Measurements from ENCODE around the gene POU2AF1. TPM values are rescaled to one million over a fixed set of nuclear protein-coding genes. Genes with fewer than 3 reads are reported as not detected.

POU2AF1 gene
- total and polyA plus RNA-seq, 2 of the 8 experiments (the other 6 are each of a cell fraction or from before 2014, with no cell fraction given): not detected

- WGBS, 2 experiments (ENCODE audit: extremely low coverage in 1 of 2, insufficient coverage in 1 of 2, insufficient read length in 1 of 2, insufficient replicate concordance in 2 of 2, low coverage in 1 of 2, low lambda C conversion rate in 2 of 2, missing lambda C conversion rate in 1 of 2): 88% methylated on average over 6 of the region's 6 CpGs; no CpG with 5 or more reads in 1 of the 2 experiments
- H3K18ac ChIP-seq (ENCODE audit: extremely low read depth, low read length): no peak overlapping the region
- H4K5ac ChIP-seq (ENCODE audit: insufficient read length, low read depth, low read length): no peak overlapping the region
- H3K23me2 ChIP-seq (ENCODE audit: low read depth, low read length): no peaks in the 10 kb centered on the region
- H2BK5ac ChIP-seq (ENCODE audit: low read depth, low read length): no peak overlapping the region
- H3K4me2 ChIP-seq (ENCODE audit: insufficient read depth in 1 of 2, low read depth in 2 of 2, low read length in 2 of 2): no peak overlapping the region
- no peak overlapping the region for H4K91ac ChIP-seq (replicated peaks; ENCODE audit: insufficient read length, low read length)
- H3K36me3 ChIP-seq (ENCODE audit: control insufficient read depth in 2 of 4, insufficient read depth in 4 of 4, low read length in 3 of 4): no peaks in the 10 kb centered on the region
- no peak overlapping the region for H2AK5ac ChIP-seq (ENCODE audit: low read depth, low read length)
- H3K14ac ChIP-seq (ENCODE audit: insufficient read length): no peak overlapping the region
- H3K23ac ChIP-seq (ENCODE audit: insufficient read length): no peak overlapping the region
- POLR2A ChIA-PET (ENCODE audit: partially characterized antibody): no interaction called here
- H3K79me2 ChIP-seq (ENCODE audit: control insufficient read depth in 1 of 2, insufficient read depth in 2 of 2, low read length in 2 of 2): no peaks in the 10 kb centered on the region
- no peak overlapping the region; the same call in 1 of the 2 replicates for H4K8ac ChIP-seq (ENCODE audit: extremely low read depth, insufficient read depth, low read length)
- H3K9ac ChIP-seq (replicated peaks in 1 of 4; ENCODE audit: extremely low read depth in 1 of 4, low read depth in 3 of 4, low read length in 3 of 4): no peak overlapping the region; a peak in 1 of 7 replicates
- no peak overlapping the region for H3K27ac ChIP-seq (ENCODE audit: low read depth, low read length)
- H3K4me1 ChIP-seq (replicated peaks in 1 of 4; ENCODE audit: control insufficient read depth in 3 of 4, insufficient read depth in 4 of 4, low read length in 3 of 4): no peaks in the 10 kb centered on the region
- no peak overlapping the region for H3K4me3 ChIP-seq (ENCODE audit: extremely low read depth in 1 of 4, insufficient read depth in 2 of 4, low read depth in 3 of 4, low read length in 4 of 4)
- no peak overlapping the region for H2AFZ ChIP-seq (ENCODE audit: low read length)
- CTCF ChIA-PET (ENCODE audit: partially characterized antibody): interaction anchor here (1.2 to 15.4 kb wide), 4 partner anchors 10 to 125 kb away, joined by 4 to 137 read pairs (median 11); no protein-coding TSS in a partner anchor
- H4K20me1 ChIP-seq (replicated peaks in 1 of 2; ENCODE audit: control insufficient read depth in 1 of 2, insufficient read depth in 2 of 2, low read length in 2 of 2): no peaks in the 10 kb centered on the region
- no peaks in the 10 kb centered on the region for H3K9me3 ChIP-seq (ENCODE audit: insufficient read depth in 2 of 2, low read depth in 1 of 2, low read length in 1 of 2)
- no peaks in the 10 kb centered on the region; a peak in 1 of 7 replicates for H3K27me3 ChIP-seq (replicated peaks in 1 of 4; ENCODE audit: control insufficient read depth in 3 of 4, extremely low read depth in 1 of 4, insufficient read depth in 3 of 4, low read length in 3 of 4)
- TF ChIP-seq PHF8 (conservative IDR thresholded peaks at IDR 0.05; ENCODE audit: low read depth, low read length): no peak
- TF ChIP-seq NANOG (IDR thresholded peaks at IDR 0.05; ENCODE audit: insufficient read depth, low read depth, low read length, poor library complexity, severe bottlenecking): no peak
- no peak for TF ChIP-seq CHD2 (IDR thresholded peaks at IDR 0.05; ENCODE audit: low read length)
- no peak for TF ChIP-seq SP1 (IDR thresholded peaks at IDR 0.05; ENCODE audit: low read depth, low read length)
- no peak for TF ChIP-seq SAP30 (IDR thresholded peaks at IDR 0.05; ENCODE audit: insufficient read depth, insufficient replicate concordance, low read length)
- no peak overlapping the region for H2BK20ac ChIP-seq (ENCODE audit: low read length)
- H2BK12ac ChIP-seq (ENCODE audit: low read depth, low read length): no peak overlapping the region
- no peak overlapping the region for H2BK120ac ChIP-seq (replicated peaks; ENCODE audit: low read depth, low read length)
- no peak overlapping the region for H2BK15ac ChIP-seq (ENCODE audit: low read length)
- FAIRE-seq (no peak), DNase-seq (ENCODE audit: low read depth in 1 of 2, low spot score in 2 of 2) (no peak)
- H3K56ac ChIP-seq (replicated peaks; ENCODE audit: insufficient read length, low read depth, low read length): no peak overlapping the region
- no peaks in the 10 kb centered on the region for H3K79me1 ChIP-seq (ENCODE audit: low read depth, low read length)
- no peak overlapping the region for H3K4ac ChIP-seq (replicated peaks; ENCODE audit: insufficient read length, low read depth, low read length)
Observed at GRCh38 chr11:111408789-111409727, 30.0 kb upstream of the POU2AF1 start.

All from H1 (cell line).